ENCODE data around the gene SLC26A11.
"Not testable (repeated sequence)": the region's sequence is repeated elsewhere in the genome, so short reads cannot be mapped to it uniquely, and the experiment has no call there.

SLC26A11 gene

GRCh38 chr17:80195141-80195540 lies 25.1 kb upstream of the SLC26A11 start:
- DNase-seq (ENCODE audit: low read depth, low spot score), result no peak
- no peak overlapping the region for H3K4me3 ChIP-seq (ENCODE audit: low read length)

- no peak overlapping the region for H3K4me3 ChIP-seq (ENCODE audit: low read length)
- no peak for DNase-seq (ENCODE audit: low read depth, low spot score)
Measured at GRCh38 chr17:80195671-80196529, 24.3 kb upstream of the SLC26A11 start.

GRCh38 chr17:80196652-80197051 lies 23.6 kb upstream of the SLC26A11 start:
- H3K4me3 ChIP-seq (ENCODE audit: low read length), result no peak overlapping the region
- DNase-seq (ENCODE audit: low read depth, low spot score), result no peak

GRCh38 chr17:80198144-80198661 lies 22.0 kb upstream of the SLC26A11 start:
- no peak for DNase-seq (ENCODE audit: low read depth, low spot score)
- no peak overlapping the region for H3K4me3 ChIP-seq (ENCODE audit: low read length)

- not testable (repeated sequence) for H3K4me3 ChIP-seq (ENCODE audit: low read length); DNase-seq (ENCODE audit: low read depth, low spot score)
Measured at GRCh38 chr17:80199295-80199694, 20.9 kb upstream of the SLC26A11 start.

GRCh38 chr17:80201446-80201845 lies 18.8 kb upstream of the SLC26A11 start:
- H3K4me3 ChIP-seq (ENCODE audit: low read length), result no peak overlapping the region
- DNase-seq (ENCODE audit: low read depth, low spot score), result no peak

GRCh38 chr17:80202197-80202596 lies 18.0 kb upstream of the SLC26A11 start:
- DNase-seq (ENCODE audit: low read depth, low spot score), result no peak
- no peak overlapping the region for H3K4me3 ChIP-seq (ENCODE audit: low read length)

- H3K4me3 ChIP-seq (ENCODE audit: low read length), result no peak overlapping the region
Measured at GRCh38 chr17:80203471-80203963, 16.7 kb upstream of the SLC26A11 start.

GRCh38 chr17:80204626-80205468 lies 15.4 kb upstream of the SLC26A11 start:
- H3K4me3 ChIP-seq (ENCODE audit: low read length), result no peak overlapping the region
- no peak for DNase-seq (ENCODE audit: low read depth, low spot score)

More at GRCh38 chr17:80203471-80203963, 16.7 kb upstream of the SLC26A11 start:
- no peak for DNase-seq (ENCODE audit: low read depth, low spot score)

GRCh38 chr17:80205811-80206210 lies 14.4 kb upstream of the SLC26A11 start:
- no peak overlapping the region for H3K4me3 ChIP-seq (ENCODE audit: low read length)
- no peak for DNase-seq (ENCODE audit: low read depth, low spot score)

GRCh38 chr17:80208050-80208449 lies 12.2 kb upstream of the SLC26A11 start:
- H3K4me3 ChIP-seq (ENCODE audit: low read length), result no peak overlapping the region
- DNase-seq (ENCODE audit: low read depth, low spot score), result no peak

GRCh38 chr17:80209765-80210164 lies 10.5 kb upstream of the SLC26A11 start:
- no peak for DNase-seq (ENCODE audit: low read depth, low spot score)

GRCh38 chr17:80210348-80211108 lies 9.7 kb upstream of the SLC26A11 start:
- H3K4me3 ChIP-seq (ENCODE audit: low read length), result no peak overlapping the region
- DNase-seq (ENCODE audit: low read depth, low spot score), result no peak

More at GRCh38 chr17:80209765-80210164, 10.5 kb upstream of the SLC26A11 start:
- H3K4me3 ChIP-seq (ENCODE audit: low read length), result no peak overlapping the region

GRCh38 chr17:80212109-80212508 lies 8.1 kb upstream of the SLC26A11 start:
- H3K4me3 ChIP-seq (ENCODE audit: low read length), result no peak overlapping the region
- no peak for DNase-seq (ENCODE audit: low read depth, low spot score)

- H3K4me3 ChIP-seq (ENCODE audit: low read length), result no peak overlapping the region
- DNase-seq (ENCODE audit: low read depth, low spot score), result no peak
Measured at GRCh38 chr17:80212511-80212910, 7.7 kb upstream of the SLC26A11 start.

GRCh38 chr17:80212962-80213642 lies 7.1 kb upstream of the SLC26A11 start:
- DNase-seq (ENCODE audit: low read depth, low spot score), result no peak
- no peak overlapping the region for H3K4me3 ChIP-seq (ENCODE audit: low read length)

GRCh38 chr17:80213643-80213975 lies 6.6 kb upstream of the SLC26A11 start:
- no peak for DNase-seq (ENCODE audit: low read depth, low spot score)
- no peak overlapping the region for H3K4me3 ChIP-seq (ENCODE audit: low read length)

GRCh38 chr17:80214012-80214877 lies 6.0 kb upstream of the SLC26A11 start:
- no peak overlapping the region for H3K4me3 ChIP-seq (ENCODE audit: low read length)
- DNase-seq (ENCODE audit: low read depth, low spot score), result no peak
